ENCODE measurements around the gene TRA2A.

GRCh38 chr7:23514755-23515154 lies 17.0 kb downstream of the TRA2A start:
- TF ChIP-seq POLR2A (IDR thresholded peaks at IDR 0.05) (no peak), CTCF (IDR thresholded peaks at IDR 0.05) (no peak)

All from testis (tissue), 2 donors.